ENCODE results near the gene NUDT4.
"Not testable (repeated sequence)": the region's sequence is repeated elsewhere in the genome, so short reads cannot be mapped to it uniquely, and the experiment has no call there.

DNA sequence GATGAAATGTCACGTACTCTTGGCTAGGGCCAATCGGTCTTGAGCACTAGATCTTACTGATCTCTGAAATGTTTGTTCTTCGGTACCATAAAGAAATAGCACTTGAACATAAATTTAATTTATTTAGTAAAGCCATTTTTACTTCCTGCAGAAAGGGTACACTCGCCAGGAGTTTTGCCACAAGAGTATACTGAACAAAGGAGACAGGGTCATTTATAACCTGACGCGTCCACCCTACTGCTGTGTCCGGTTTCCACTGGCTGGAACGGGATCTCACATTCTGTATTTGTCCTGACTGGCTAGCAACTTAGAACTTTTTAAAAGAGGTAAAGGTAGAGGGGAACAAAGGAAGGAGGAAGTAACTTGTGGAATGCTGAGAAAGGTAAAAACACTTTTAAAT is 34.7 kb downstream of the NUDT4 start:
- TF ChIP-seq, protein P1, sequence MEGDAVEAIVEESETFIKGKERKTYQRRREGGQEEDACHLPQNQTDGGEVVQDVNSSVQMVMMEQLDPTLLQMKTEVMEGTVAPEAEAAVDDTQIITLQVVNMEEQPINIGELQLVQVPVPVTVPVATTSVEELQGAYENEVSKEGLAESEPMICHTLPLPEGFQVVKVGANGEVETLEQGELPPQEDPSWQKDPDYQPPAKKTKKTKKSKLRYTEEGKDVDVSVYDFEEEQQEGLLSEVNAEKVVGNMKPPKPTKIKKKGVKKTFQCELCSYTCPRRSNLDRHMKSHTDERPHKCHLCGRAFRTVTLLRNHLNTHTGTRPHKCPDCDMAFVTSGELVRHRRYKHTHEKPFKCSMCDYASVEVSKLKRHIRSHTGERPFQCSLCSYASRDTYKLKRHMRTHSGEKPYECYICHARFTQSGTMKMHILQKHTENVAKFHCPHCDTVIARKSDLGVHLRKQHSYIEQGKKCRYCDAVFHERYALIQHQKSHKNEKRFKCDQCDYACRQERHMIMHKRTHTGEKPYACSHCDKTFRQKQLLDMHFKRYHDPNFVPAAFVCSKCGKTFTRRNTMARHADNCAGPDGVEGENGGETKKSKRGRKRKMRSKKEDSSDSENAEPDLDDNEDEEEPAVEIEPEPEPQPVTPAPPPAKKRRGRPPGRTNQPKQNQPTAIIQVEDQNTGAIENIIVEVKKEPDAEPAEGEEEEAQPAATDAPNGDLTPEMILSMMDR (IDR thresholded peaks at IDR 0.05): not testable (repeated sequence)
- not testable (repeated sequence) for TF ChIP-seq RELA, ZNF512 (CRISPR knock-in tag; IDR thresholded peaks at IDR 0.05; ENCODE audit: borderline replicate concordance)
